ENCODE results near the gene FAM131C. TPM values are rescaled to one million over a fixed set of nuclear protein-coding genes. Genes with fewer than 3 reads are reported as not detected.
A peak's percentile ranks its signal among the peaks of the same experiment; 100 is the strongest.

FAM131C gene
- total RNA-seq, 6 donors from 2014 or later: 0.13 TPM; not detected in 5

DNA sequence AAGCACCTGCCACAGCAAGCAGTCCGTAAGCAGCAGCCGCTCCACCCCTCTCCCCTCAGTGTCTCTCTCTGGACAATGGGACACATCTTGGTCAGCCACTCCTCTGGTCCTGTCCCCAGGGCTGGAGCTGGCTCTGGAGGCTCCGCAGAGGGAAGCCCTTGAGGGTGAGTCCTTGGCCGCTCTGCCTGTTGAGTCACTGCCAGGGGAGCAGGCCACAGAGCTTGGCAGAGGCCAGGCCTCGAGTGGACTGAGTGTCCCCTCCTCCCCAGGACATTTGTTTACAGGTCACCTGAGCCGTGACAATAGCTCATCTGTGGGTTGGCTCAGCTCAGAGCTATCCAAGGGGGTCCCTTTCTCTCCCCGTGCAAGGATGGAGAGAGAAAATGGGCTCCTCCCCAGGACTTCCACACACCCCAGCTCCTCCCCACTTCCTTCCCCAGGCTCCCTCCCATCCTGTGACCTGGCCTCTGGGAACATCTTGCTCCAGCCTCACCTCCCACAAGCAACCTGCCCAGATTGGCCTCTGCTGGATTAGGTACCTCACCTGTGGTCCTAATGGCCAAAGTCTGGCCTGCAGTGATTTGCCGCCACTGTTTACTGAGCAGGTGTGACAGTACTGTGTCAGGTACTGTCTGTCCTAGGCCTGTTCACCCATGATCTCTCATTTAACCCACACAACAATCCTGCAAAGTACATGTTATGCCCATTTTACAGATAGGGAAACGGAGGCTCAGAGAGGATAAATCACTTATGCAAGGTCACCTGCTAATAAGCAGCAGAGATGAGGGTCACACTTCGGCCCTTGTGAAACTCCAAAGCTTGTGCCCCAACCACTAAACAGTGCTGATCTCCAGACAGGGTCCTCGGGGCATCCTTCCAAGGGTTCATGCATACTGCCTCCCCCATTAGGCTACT lies 4.8 kb downstream of the FAM131C start:
- H3K4me1 ChIP-seq: peaks cover 14 to 20% (median 17%) of the 10 kb centered on the region in 4 donors
- WGBS, 2 donors: 61 to 68% methylated on average over 5 to 10 of the region's 11 CpGs
- no peak overlapping the region for H3K27ac ChIP-seq
- ATAC-seq (ENCODE audit: low FRiP score in 2 of 2): peak; percentile 2 to 28
- H3K9me3 ChIP-seq: no peaks in the 10 kb centered on the region
- peaks cover 0 to 11% (median 8%) of the 10 kb centered on the region in 4 donors for H3K27me3 ChIP-seq
- H3K36me3 ChIP-seq: no peaks in the 10 kb centered on the region
- no peak overlapping the region for H3K4me3 ChIP-seq
- DNase-seq: peak in 1 of 2 donors; percentile 65
- TF ChIP-seq POLR2A (IDR thresholded peaks at IDR 0.05): no peak
- TF ChIP-seq, protein P1, sequence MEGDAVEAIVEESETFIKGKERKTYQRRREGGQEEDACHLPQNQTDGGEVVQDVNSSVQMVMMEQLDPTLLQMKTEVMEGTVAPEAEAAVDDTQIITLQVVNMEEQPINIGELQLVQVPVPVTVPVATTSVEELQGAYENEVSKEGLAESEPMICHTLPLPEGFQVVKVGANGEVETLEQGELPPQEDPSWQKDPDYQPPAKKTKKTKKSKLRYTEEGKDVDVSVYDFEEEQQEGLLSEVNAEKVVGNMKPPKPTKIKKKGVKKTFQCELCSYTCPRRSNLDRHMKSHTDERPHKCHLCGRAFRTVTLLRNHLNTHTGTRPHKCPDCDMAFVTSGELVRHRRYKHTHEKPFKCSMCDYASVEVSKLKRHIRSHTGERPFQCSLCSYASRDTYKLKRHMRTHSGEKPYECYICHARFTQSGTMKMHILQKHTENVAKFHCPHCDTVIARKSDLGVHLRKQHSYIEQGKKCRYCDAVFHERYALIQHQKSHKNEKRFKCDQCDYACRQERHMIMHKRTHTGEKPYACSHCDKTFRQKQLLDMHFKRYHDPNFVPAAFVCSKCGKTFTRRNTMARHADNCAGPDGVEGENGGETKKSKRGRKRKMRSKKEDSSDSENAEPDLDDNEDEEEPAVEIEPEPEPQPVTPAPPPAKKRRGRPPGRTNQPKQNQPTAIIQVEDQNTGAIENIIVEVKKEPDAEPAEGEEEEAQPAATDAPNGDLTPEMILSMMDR (IDR thresholded peaks at IDR 0.05): no peak
- no peak for TF ChIP-seq EP300 (IDR thresholded peaks at IDR 0.05)
- TF ChIP-seq POLR2AphosphoS5 (IDR thresholded peaks at IDR 0.05): no peak

DNA sequence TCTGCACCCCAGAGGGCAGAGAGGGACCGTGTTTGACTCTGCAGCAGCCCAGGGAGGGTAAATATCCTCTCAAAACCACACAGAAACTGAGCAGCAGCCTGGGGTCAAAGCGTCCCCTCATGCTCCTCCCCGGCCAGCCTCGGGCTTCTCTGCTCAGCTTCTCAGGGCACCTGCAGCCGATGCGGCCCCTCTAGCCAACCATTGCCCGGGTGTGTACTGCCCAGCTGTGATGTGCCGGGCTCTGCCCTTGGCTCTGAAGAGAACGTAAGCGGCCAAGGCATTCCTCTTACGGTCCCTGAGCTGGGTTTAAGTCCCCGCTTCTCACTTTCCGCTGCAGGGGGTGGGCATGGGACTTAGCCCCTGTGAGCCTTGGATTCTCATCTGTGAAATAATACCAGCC lies 5.5 kb downstream of the FAM131C start:
- TF ChIP-seq EP300 (IDR thresholded peaks at IDR 0.05): no peak
- Histone ChIP-seq H3K27ac (no peak overlapping the region), H3K27me3 (peaks cover 0 to 6% (median 3%) of the 10 kb centered on the region in 4 donors), H3K36me3 (no peaks in the 10 kb centered on the region), H3K9me3 (no peaks in the 10 kb centered on the region), H3K4me1 (peaks cover 9 to 16% (median 10%) of the 10 kb centered on the region in 4 donors), H3K4me3 (no peak overlapping the region)
- DNase-seq: no peak
- no peak for ATAC-seq (ENCODE audit: low FRiP score in 2 of 2)
- 78 to 100% methylated on average over 2 to 13 of the region's 13 CpGs for WGBS, 2 donors

DNA sequence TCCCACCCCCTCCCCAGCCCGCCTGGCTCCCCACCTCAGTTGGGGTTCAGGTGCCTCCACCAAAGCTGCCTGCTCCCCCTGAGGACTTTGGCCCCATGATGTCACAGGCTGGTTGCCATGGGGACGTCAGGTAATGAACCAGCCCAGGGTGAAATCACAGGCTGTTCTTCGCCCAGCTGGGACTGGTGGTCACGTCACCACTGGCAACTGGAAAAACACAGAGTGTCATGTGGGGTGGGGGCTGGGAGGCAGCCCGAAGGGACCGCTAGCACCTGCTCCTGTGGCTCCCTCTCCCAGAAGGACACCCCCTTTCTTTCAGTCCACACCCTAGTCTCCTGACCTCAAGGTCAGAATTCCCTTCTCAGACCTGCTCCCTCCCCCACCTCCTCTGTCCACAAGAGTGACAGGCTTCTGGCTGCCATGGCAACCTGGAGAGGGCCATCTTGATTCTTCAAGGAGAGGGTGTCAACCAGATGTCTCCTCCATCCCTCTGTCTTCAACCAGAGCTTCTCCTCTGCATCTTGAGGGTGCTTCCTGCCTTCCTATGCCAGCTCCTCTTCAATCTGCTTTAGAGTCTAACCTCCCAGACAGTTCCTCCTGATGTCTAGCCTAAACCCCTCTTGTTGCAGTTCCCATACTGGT lies 6.2 kb downstream of the FAM131C start:
- Histone ChIP-seq H3K4me1 (peaks cover 6 to 16% (median 9%) of the 10 kb centered on the region in 4 donors), H3K4me3 (no peak overlapping the region), H3K9me3 (no peaks in the 10 kb centered on the region), H3K36me3 (no peaks in the 10 kb centered on the region), H3K27me3 (no peaks in the 10 kb centered on the region), H3K27ac (no peak overlapping the region)
- ATAC-seq (ENCODE audit: low FRiP score in 2 of 2): no peak
- DNase-seq: no peak
- 75% methylated on average over 6 of the region's 6 CpGs; no CpG with 5 or more reads in 1 of the 2 donors for WGBS, 2 donors
- TF ChIP-seq, protein P1 (IDR thresholded peaks at IDR 0.05): no peak

DNA sequence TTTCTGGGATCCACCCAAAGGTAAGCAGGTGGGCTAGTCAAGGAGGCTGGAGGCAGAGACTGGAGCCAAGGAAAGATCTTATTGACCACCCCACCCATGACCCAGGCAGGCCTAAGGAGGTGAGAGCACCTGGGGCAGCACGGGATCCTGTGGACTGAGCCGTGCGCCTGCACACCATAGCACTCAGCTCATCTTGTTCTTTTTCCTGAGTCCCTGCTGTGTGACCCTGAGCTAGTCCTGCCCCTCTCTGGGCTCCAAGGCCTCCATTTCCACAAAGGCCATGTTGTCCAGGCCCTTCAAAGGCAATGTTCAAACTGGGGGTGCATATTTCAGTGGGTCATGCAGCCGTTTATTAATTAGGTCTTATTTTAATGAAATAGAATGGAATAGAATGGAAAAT lies 7.2 kb downstream of the FAM131C start:
- H3K36me3 ChIP-seq: no peaks in the 10 kb centered on the region
- 77 to 80% methylated on average over 2 to 4 of the region's 4 CpGs for WGBS, 2 donors
- no peak overlapping the region for H3K4me3 ChIP-seq
- DNase-seq (no peak), ATAC-seq (ENCODE audit: low FRiP score in 2 of 2) (no peak)
- H3K27ac ChIP-seq: no peak overlapping the region
- TF ChIP-seq POLR2AphosphoS5 (IDR thresholded peaks at IDR 0.05) (no peak), POLR2A (IDR thresholded peaks at IDR 0.05) (no peak), EP300 (IDR thresholded peaks at IDR 0.05) (no peak)
- TF ChIP-seq, protein P1 (IDR thresholded peaks at IDR 0.05): no peak
- H3K27me3 ChIP-seq: no peaks in the 10 kb centered on the region
- H3K4me1 ChIP-seq: peaks cover 6 to 16% (median 9%) of the 10 kb centered on the region in 4 donors
- no peaks in the 10 kb centered on the region for H3K9me3 ChIP-seq

DNA sequence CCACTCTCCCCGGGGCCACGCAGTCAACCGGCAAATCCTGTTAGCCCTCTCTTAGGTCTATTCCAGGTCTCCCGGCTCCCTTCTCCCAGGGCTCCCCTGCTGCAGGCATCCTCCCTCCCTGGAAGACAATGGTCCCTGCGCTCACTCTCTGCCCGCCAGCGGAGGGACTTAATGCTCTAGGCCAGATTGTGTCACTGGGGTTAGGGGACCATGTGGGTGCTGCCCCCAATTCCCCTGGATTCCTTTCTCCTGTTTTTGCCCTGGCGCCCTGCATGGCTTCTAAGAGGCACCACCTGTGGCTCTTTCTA lies 8.2 kb downstream of the FAM131C start:
- ATAC-seq (ENCODE audit: low FRiP score in 2 of 2) (no peak), DNase-seq (no peak)
- Histone ChIP-seq H3K27ac (no peak overlapping the region), H3K27me3 (no peaks in the 10 kb centered on the region), H3K9me3 (no peaks in the 10 kb centered on the region), H3K4me1 (peaks cover 6 to 16% (median 9%) of the 10 kb centered on the region in 4 donors), H3K4me3 (no peak overlapping the region), H3K36me3 (no peaks in the 10 kb centered on the region)
- TF ChIP-seq, protein P1 (IDR thresholded peaks at IDR 0.05): no peak
- no peak for TF ChIP-seq POLR2A (IDR thresholded peaks at IDR 0.05)
- TF ChIP-seq EP300 (IDR thresholded peaks at IDR 0.05): no peak
- no peak for TF ChIP-seq POLR2AphosphoS5 (IDR thresholded peaks at IDR 0.05)
- 74 to 79% methylated on average over 7 to 8 of the region's 8 CpGs for WGBS, 2 donors

All from upper lobe of left lung (tissue), 6 donors.